Activated CD8-positive, alpha-beta memory T cell treated with anti-CD3 and anti-CD28 coated beads, Interleukin-2, amount 50 U/mL, for 1 hour (primary cell): ENCODE measurements around the gene TMEM185A.
"Not testable (repeated sequence)": the region's sequence is repeated elsewhere in the genome, so short reads cannot be mapped to it uniquely, and the experiment has no call there.

ENCODE experiments used
- DNase-seq: peaks from one replicate; pipeline ENCODE4 v3.0.0-alpha.2; 2020; ENCODE audit errors: extremely low read depth

The TMEM185A gene

GRCh38 chrX:149626829-149627228, 4.8 kb downstream of the TMEM185A start:
- not testable (repeated sequence) for DNase-seq

- DNase-seq, result not testable (repeated sequence)
Measured at GRCh38 chrX:149619662-149620061, 11.9 kb downstream of the TMEM185A start.

- DNase-seq, result no peak
Measured at GRCh38 chrX:149618871-149619270, 12.7 kb downstream of the TMEM185A start.

GRCh38 chrX:149611623-149612175, 19.9 kb downstream of the TMEM185A start:
- no peak for DNase-seq

GRCh38 chrX:149610511-149610910, 21.1 kb downstream of the TMEM185A start:
- DNase-seq, result no peak

- no peak for DNase-seq
Measured at GRCh38 chrX:149607699-149608098, 23.9 kb downstream of the TMEM185A start.

DNA sequence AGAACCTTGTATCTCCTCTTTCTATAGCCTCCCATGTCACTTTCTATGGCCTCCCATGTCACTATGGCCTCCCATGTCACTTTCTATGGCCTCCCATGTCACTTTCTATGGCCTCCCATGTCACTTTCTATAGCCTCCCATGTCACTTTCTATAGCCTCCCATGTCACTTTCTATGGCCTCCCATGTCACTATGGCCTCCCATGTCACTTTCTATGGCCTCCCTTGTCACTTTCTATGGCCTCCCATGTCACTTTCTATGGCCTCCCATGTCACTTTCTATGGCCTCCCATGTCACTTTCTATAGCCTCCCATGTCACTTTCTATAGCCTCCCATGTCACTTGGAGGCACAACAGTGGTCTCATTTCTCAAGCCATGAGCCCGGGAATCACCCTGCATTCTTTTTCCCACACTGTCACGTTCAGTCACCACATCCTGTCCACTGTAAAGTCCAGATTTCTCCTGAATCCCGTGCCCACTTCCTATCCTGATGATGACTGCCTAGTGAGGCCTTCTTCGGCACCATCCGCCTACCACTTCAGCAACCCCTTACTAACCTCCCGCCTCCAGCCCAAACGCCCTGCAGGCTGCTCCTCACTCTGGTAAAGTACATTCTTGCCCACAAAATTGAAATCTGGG, 26.2 kb downstream of the TMEM185A start:
- not testable (repeated sequence) for DNase-seq

DNA sequence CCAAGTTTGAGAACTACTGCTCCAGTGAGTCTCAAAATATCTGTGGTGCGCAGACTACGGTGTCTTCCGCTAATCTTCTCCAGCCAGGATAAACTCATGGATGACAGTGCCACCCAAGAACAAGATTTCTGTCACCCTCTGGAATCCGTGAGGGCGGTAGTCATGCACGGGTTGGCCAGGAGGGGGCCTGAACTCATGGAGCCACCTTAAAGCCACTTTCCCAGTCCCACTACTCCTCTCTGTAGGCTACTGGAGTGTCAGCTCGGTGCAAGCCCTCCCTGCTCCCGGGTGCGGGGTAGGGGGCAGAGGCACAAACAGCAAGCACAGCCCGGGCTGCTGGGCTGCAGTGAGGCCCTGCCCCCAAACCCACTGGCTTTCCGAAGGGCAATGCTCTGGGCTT, 33.0 kb downstream of the TMEM185A start:
- not testable (repeated sequence) for DNase-seq

DNA sequence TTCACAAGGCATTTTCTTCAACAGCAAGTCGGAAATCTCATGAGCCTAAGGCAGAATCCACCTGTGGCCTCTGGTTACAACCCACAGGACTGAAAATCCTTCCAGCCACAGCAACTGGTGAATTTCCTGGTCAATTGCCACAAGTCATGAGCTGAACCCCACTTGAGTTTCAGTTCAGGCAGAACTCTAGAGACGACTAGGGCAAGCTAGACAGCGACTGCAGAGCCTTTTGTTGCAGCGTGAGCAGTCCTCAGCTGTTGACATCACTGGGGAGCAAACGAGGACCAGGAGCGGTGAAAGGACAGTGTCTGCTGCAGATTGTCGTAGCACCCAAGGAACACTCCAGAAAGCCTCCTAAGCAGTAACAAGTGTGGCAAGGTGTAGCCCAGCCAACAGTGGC, 35.6 kb downstream of the TMEM185A start:
- DNase-seq, result not testable (repeated sequence)

- not testable (repeated sequence) for DNase-seq
Measured at GRCh38 chrX:149595214-149595613, 36.4 kb downstream of the TMEM185A start, which contains the start of gene HSFX2. TSS of gene HSFX2 (minus strand) at chrX:149595314. CDS start at chrX:149594700, 614 bp downstream.

- not testable (repeated sequence) for DNase-seq
Measured at GRCh38 chrX:149590993-149591392, 40.6 kb downstream of the TMEM185A start.

- DNase-seq, result not testable (repeated sequence)
Measured at GRCh38 chrX:149587359-149587758, 44.2 kb downstream of the TMEM185A start, which contains the start of gene MAGEA9B. TSS of gene MAGEA9B (minus strand) at chrX:149587459. CDS start at chrX:149583179, 4,280 bp downstream.

DNA sequence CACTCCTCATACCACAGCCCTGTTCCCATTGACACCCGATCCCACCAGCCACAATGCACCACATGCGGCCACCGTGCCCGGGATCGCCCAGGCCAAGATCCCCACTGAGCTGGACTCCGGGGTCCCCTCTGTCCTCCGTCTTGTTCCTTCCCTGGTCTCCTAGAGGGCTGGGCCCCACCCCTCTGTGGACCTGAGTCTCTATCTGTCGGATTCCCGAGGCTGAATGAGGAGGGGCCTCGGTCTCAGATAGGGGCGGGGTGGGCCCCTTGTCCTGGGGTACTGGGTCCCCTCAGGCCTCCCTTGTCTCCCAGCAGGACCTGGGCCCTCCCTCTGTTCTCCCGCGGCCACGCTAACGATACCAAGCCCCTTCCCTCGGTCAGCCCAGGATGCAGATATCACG, 46.0 kb downstream of the TMEM185A start:
- not testable (repeated sequence) for DNase-seq

DNA sequence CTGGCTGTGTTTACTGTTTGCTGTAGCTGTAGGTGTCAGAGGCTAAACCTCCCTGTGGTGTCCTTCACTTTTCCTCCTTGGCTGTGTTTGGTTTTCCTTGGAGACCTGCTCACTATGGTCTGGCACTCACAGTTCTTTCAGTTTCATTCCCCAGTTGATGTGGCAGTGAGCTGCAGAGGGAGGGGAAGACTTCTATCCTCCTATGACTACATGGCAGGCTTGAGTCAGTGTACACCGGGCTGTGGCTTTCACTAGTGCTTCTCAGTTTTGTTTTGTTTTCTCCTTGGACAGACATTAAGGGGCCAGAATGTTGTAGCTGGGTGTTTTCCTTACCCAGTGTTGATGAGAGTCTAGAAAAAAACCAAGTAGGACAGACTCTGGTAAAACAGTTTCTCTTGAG, 58.1 kb downstream of the TMEM185A start:
- not testable (repeated sequence) for DNase-seq

DNA sequence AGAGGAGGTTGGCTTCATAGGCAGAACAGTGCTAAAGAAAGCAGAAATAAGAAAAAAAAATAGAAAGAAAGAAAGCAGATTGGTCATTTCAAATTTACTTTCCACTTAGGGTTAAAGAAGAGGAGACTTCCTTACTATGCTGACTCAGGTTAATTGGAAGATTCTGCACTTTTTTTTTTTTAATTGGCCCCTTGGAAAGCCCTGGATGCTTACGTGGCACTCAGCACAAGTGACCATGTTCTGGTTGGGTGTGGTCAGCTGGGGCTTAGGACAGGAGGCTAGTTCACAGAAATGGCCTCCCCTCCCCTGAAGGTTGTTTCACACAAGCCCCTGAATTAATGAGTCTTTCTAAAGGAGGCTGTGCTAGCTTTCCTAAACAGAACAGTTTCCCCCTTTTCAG, 58.8 kb downstream of the TMEM185A start:
- no peak for DNase-seq

DNA sequence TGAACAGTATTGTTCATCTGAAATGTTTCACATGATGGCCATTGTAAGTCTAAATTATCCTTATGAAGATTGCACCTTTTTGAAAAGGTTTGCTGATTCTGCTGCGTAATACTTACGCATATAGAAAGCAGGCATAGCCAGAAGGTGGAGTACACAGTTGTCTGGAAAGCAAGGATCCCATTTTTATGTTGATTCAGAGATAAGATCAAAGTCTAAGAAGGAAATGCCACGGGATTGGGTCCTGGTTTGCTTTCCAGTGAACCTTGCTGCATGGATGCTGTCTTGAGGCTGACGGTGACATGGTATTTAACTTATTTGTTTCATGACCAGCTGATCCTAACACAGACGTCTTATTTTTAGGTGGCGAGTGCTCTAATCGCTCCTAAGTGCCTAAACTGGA, 59.8 kb downstream of the TMEM185A start:
- DNase-seq, result no peak

DNA sequence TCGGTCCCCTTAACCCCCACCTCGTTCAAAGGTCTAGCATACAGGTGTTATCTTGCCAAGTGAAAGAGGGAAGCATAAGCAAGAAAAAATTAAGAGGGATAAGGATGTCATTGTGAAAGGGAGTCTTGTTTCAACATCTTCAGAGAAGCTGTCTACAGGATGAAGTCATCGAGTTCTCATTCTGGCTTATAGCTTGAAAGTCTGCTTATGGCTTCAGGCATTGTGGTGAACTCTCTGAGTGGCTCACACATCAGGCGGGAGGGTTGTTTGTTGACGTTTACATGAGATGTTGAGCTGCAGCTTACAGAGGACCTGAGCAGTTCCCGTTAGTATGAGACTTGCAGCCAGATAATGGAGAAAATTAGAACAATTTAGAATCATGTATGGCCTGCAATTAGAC, 60.9 kb downstream of the TMEM185A start:
- DNase-seq, result no peak

- DNase-seq, result no peak
Measured at GRCh38 chrX:149569770-149570169, 61.8 kb downstream of the TMEM185A start.

GRCh38 chrX:149568701-149569296, 62.8 kb downstream of the TMEM185A start:
- DNase-seq, result no peak

DNA sequence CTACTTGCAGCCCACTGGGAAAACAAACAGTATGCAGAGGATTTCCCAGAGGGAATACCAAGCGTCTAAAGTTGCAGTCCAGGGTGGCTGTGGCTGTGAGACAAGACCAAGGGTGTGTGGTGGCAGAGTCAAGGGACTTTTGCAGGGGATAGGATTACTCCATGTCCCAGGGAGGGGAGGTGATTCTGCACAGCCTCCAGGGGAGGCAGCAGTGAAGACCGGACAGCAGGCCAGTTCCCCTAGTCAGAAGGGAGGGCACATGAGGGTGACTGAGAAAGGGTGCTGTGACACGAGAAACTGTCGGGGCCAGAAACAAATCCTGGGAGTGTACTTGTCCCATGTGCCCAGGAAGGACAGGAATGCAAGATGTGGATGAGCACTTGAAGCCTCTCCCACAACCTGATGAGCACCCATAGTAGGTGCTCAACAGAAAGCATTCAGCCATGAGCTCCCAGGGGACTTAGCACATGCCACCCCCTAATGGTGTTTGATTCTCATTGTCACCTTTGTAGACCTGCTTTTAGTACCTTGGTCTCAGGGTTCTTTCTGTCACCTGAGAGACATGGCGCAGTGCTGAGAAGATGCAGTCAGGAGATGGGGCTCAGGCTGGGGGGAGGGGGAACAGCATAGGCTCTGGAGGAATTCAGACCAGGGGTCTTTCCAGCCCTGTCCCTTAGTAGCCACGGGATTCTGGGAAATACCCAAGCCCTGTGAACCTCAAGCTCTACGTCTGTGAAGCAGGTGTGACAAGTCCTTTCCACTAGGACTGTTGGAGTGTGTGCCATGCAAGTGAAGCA, 63.8 kb downstream of the TMEM185A start:
- DNase-seq, result no peak

GRCh38 chrX:149563359-149563758, 68.2 kb downstream of the TMEM185A start:
- no peak for DNase-seq

GRCh38 chrX:149555251-149555650, 76.3 kb downstream of the TMEM185A start:
- DNase-seq, result not testable (repeated sequence)
